ENCODE data around the gene PDE6B. TPM values are rescaled to one million over a fixed set of nuclear protein-coding genes. Genes with fewer than 3 reads are reported as not detected.

Gene PDE6B
- total and polyA plus RNA-seq, 10 donors = 4.4 to 19.8 (median 11.8) TPM

GRCh38 chr4:648579-649292, 23.4 kb downstream of the PDE6B start:
- Histone ChIP-seq H3K27me3 (replicated peaks in 1 of 7) (peaks cover 0 to 61% (median 17%) of the 10 kb centered on the region in 7 donors), H3K36me3 (no peaks in the 10 kb centered on the region), H3K27ac (no peak overlapping the region), H3K4me3 (no peak overlapping the region), H3K4me1 (no peaks in the 10 kb centered on the region), H3K9me3 (peaks cover 0 to 10% (median 3%) of the 10 kb centered on the region in 8 donors)
- WGBS, 5 donors = 68 to 85% (median 78%) methylated on average over 21 to 28 of the region's 28 CpGs
- peak; percentile 53 for DNase-seq
- intact Hi-C loops (cut with DNase I; ENCODE audit: low total_unique reads) = no loop called here
- TF ChIP-seq CTCF (IDR thresholded peaks at IDR 0.05 in 8 of 11, conservative IDR thresholded peaks at IDR 0.05 in 3 of 11) (no peak), POLR2A (IDR thresholded peaks at IDR 0.05) (no peak), POLR2AphosphoS5 (IDR thresholded peaks at IDR 0.05) (no peak)

- WGBS, 5 donors = 71 to 92% (median 90%) methylated on average over 2 to 7 of the region's 7 CpGs
- no peak for DNase-seq
- H3K36me3 ChIP-seq = no peaks in the 10 kb centered on the region
These were observed 23.9 kb downstream of the PDE6B start for GRCh38 chr4:649293-649625.

GRCh38 chr4:649751-650310, 24.5 kb downstream of the PDE6B start:
- Histone ChIP-seq H3K4me3 (no peak overlapping the region), H3K4me1 (no peaks in the 10 kb centered on the region), H3K27ac (no peak overlapping the region), H3K9me3 (no peaks in the 10 kb centered on the region), H3K27me3 (replicated peaks in 1 of 7) (peaks cover 0 to 61% (median 17%) of the 10 kb centered on the region in 7 donors), H3K36me3 (no peaks in the 10 kb centered on the region)
- TF ChIP-seq POLR2AphosphoS5 (IDR thresholded peaks at IDR 0.05) = no peak
- TF ChIP-seq CTCF (IDR thresholded peaks at IDR 0.05 in 8 of 11, conservative IDR thresholded peaks at IDR 0.05 in 3 of 11) = no peak
- TF ChIP-seq POLR2A (IDR thresholded peaks at IDR 0.05) = no peak
- DNase-seq = peak; percentile 63
- intact Hi-C loops (cut with DNase I; ENCODE audit: low total_unique reads) = no loop called here
- 84 to 93% (median 88%) methylated on average over 7 to 13 of the region's 13 CpGs for WGBS, 5 donors

More at GRCh38 chr4:649293-649625, 23.9 kb downstream of the PDE6B start:
- H3K4me3 ChIP-seq = no peak overlapping the region
- intact Hi-C loops (cut with DNase I; ENCODE audit: low total_unique reads) = no loop called here
- no peak overlapping the region for H3K27ac ChIP-seq
- H3K27me3 ChIP-seq (replicated peaks in 1 of 7) = peaks cover 0 to 61% (median 17%) of the 10 kb centered on the region in 7 donors
- H3K4me1 ChIP-seq = no peaks in the 10 kb centered on the region
- TF ChIP-seq POLR2A (IDR thresholded peaks at IDR 0.05) (no peak), POLR2AphosphoS5 (IDR thresholded peaks at IDR 0.05) (no peak), CTCF (IDR thresholded peaks at IDR 0.05 in 8 of 11, conservative IDR thresholded peaks at IDR 0.05 in 3 of 11) (no peak)
- H3K9me3 ChIP-seq = peaks cover 0 to 5% (median 0%) of the 10 kb centered on the region in 8 donors

GRCh38 chr4:650461-650860, 25.1 kb downstream of the PDE6B start:
- Histone ChIP-seq H3K27me3 (replicated peaks in 1 of 7) (peaks cover 0 to 61% (median 17%) of the 10 kb centered on the region in 7 donors), H3K36me3 (no peaks in the 10 kb centered on the region), H3K27ac (no peak overlapping the region), H3K9me3 (no peaks in the 10 kb centered on the region), H3K4me1 (no peaks in the 10 kb centered on the region), H3K4me3 (no peak overlapping the region)
- intact Hi-C loops (cut with DNase I; ENCODE audit: low total_unique reads) = no loop called here
- 65 to 84% (median 78%) methylated on average over 18 of the region's 18 CpGs for WGBS, 5 donors
- peak; percentile 50 for DNase-seq
- TF ChIP-seq CTCF (IDR thresholded peaks at IDR 0.05 in 8 of 11, conservative IDR thresholded peaks at IDR 0.05 in 3 of 11) = no peak
- TF ChIP-seq POLR2A (IDR thresholded peaks at IDR 0.05) = no peak
- no peak for TF ChIP-seq POLR2AphosphoS5 (IDR thresholded peaks at IDR 0.05)
